ENCODE results near the gene GPRC6A. TPM values are rescaled to one million over a fixed set of nuclear protein-coding genes. Genes with fewer than 3 reads are reported as not detected.

Gene GPRC6A
- total and polyA plus RNA-seq, 9 donors, result not detected

DNA sequence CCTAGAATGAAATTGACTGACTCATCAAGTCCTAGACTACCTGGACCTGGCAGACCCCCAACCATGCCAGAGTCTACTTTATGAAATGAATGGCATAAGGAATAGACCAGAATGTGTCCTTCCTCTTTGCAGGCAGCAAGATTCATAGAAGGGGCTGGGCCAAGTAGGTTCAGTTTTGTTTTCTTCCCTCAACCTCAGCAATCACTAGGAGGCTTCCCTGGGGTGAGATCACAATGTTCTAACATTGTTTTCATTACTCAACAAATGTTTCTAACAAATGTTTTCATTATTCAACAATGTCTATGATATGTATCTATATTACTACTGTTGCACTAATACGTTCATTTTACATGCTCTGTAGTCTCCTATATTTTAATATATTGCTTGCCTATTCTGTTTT lies 55.0 kb downstream of the GPRC6A start:
- no peaks in the 10 kb centered on the region for H3K36me3 ChIP-seq
- no peaks in the 10 kb centered on the region for H3K4me1 ChIP-seq (ENCODE audit: insufficient read depth)
- WGBS, 3 donors, result 59 to 69% (median 59%) methylated on average over 1 of the region's 1 CpG
- H3K9me3 ChIP-seq, result no peaks in the 10 kb centered on the region
- H3K27me3 ChIP-seq, result no peaks in the 10 kb centered on the region
- no peak for DNase-seq
- intact Hi-C loops (cut with DNase I), result no loop called here
- H3K4me3 ChIP-seq, result no peak overlapping the region
- TF ChIP-seq, protein P1, sequence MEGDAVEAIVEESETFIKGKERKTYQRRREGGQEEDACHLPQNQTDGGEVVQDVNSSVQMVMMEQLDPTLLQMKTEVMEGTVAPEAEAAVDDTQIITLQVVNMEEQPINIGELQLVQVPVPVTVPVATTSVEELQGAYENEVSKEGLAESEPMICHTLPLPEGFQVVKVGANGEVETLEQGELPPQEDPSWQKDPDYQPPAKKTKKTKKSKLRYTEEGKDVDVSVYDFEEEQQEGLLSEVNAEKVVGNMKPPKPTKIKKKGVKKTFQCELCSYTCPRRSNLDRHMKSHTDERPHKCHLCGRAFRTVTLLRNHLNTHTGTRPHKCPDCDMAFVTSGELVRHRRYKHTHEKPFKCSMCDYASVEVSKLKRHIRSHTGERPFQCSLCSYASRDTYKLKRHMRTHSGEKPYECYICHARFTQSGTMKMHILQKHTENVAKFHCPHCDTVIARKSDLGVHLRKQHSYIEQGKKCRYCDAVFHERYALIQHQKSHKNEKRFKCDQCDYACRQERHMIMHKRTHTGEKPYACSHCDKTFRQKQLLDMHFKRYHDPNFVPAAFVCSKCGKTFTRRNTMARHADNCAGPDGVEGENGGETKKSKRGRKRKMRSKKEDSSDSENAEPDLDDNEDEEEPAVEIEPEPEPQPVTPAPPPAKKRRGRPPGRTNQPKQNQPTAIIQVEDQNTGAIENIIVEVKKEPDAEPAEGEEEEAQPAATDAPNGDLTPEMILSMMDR (IDR thresholded peaks at IDR 0.05), result no peak
- no peak overlapping the region for H3K27ac ChIP-seq

DNA sequence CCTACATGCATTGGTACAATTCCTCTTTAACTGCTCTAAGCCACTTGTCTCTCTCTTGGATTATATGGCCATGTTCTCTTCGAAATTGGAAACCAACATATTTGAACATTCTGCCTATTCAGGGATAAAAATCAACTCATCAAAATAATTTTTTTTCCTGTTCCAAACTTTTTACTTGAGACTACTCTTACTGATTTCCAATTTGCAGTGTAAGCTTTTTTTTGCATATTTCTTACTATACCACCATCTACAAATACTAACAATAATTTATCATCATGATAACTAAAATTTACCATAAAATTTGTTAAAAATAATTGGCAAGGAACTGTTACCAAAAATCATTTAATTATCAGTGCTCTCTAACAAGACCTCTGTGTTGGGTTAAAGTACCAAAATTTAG lies 56.4 kb downstream of the GPRC6A start:
- intact Hi-C loops (cut with DNase I), result no loop called here
- Histone ChIP-seq H3K27me3 (no peaks in the 10 kb centered on the region), H3K4me3 (no peak overlapping the region), H3K4me1 (ENCODE audit: insufficient read depth) (no peaks in the 10 kb centered on the region), H3K9me3 (no peaks in the 10 kb centered on the region), H3K27ac (no peak overlapping the region), H3K36me3 (no peaks in the 10 kb centered on the region)
- DNase-seq, result no peak
- WGBS, 3 donors, result 75 to 87% (median 79%) methylated on average over 1 of the region's 1 CpG
- TF ChIP-seq, protein P1 (IDR thresholded peaks at IDR 0.05), result no peak
- TF ChIP-seq POLR2A (IDR thresholded peaks at IDR 0.05), result no peak
- no peak for TF ChIP-seq EP300 (IDR thresholded peaks at IDR 0.05)

DNA sequence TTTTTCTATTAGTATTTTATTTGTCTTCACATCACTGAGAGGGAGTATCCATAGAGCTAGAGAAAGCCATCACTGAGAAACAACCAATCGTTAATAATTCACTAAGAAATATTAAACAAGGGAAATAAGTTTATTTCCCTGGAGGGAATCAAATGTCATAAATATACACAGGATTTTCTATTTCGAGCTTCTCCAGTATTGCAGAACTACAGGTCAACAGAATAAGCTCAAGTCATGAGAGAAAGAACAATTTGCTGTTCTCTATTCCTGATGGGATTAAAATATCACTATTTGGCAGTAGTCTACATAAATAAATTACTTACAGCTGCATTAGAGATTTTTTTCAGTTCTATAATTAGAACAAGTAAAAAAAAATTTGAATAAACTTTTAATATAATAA lies 61.2 kb downstream of the GPRC6A start:
- Histone ChIP-seq H3K4me3 (no peak overlapping the region), H3K4me1 (ENCODE audit: insufficient read depth) (peaks cover 9% of the 10 kb centered on the region), H3K27ac (no peak overlapping the region), H3K36me3 (no peaks in the 10 kb centered on the region), H3K27me3 (no peaks in the 10 kb centered on the region), H3K9me3 (peaks cover 0 to 4% of the 10 kb centered on the region in 2 donors)
- no peak for DNase-seq
- WGBS, 3 donors, result 22 to 36% (median 33%) methylated on average over 2 of the region's 2 CpGs
- intact Hi-C loops (cut with DNase I), result no loop called here
- TF ChIP-seq EP300 (IDR thresholded peaks at IDR 0.05), result no peak
- TF ChIP-seq POLR2A (IDR thresholded peaks at IDR 0.05), result no peak
- TF ChIP-seq, protein P1 (IDR thresholded peaks at IDR 0.05), result no peak

DNA sequence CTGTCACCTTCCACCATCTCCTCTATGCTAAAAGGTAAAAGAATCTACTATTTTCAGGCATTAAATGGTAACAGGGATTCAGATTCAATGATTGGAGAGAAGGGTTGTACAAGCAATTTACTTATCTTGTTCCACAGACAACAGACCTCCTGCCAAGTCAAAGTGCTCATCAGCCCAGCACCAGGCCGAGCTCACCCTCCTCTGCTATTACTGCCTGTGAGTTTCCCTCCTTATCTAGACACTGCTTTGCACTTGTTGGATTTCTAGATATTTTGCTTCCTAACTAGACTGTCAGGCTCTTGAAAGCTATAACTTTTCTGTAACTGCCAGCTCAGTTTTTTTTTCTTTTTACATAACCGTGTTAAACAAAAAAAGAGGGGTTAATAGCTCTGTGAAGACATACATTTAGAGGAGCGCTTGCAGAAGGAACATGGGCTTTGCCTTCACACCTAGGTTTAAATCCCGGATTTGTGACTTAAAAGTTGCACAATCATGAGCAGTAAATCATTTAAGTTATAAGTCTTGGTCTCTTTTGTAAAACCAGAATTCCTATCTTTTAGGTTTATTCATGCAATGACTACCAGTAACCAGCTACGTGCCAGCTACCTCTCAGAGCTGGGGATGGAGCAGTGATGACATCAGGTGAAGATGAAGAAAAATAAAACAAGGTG lies 62.2 kb downstream of the GPRC6A start:
- Histone ChIP-seq H3K27ac (no peak overlapping the region), H3K27me3 (no peaks in the 10 kb centered on the region), H3K36me3 (no peaks in the 10 kb centered on the region), H3K9me3 (peaks cover 0 to 4% of the 10 kb centered on the region in 2 donors), H3K4me3 (no peak overlapping the region), H3K4me1 (ENCODE audit: insufficient read depth) (peaks cover 9% of the 10 kb centered on the region)
- 74 to 80% (median 76%) methylated on average over 5 of the region's 5 CpGs for whole genome bisulfite sequencing, 3 donors
- TF ChIP-seq, protein P1 (IDR thresholded peaks at IDR 0.05), result no peak
- no peak for TF ChIP-seq EP300 (IDR thresholded peaks at IDR 0.05)
- no peak for TF ChIP-seq POLR2A (IDR thresholded peaks at IDR 0.05)
- intact Hi-C loops (cut with DNase I), result no loop called here
- no peak for DNase-seq

Measured in ovary (tissue), 9 donors.